AG04449 (cell line): ENCODE results near the gene GPAT2.
"Not testable (repeated sequence)": the region's sequence is repeated elsewhere in the genome, so short reads cannot be mapped to it uniquely, and the experiment has no call there.

Source experiments
- CTCF ChIA-PET: fragments of 350-600 bp; formaldehyde crosslinking; extraction: SDS; loops from one replicate; lab custom pipeline; 2021; ENCODE audit warnings: antibody characterized with exemption; lab: Yijun Ruan, JAX
- POLR2A ChIA-PET: fragments of 400-600, 350-600 bp; formaldehyde crosslinking; extraction: SDS; loops from one replicate; lab custom pipeline; 2020; ENCODE audit warnings: antibody characterized with exemption, inconsistent platforms; lab: Yijun Ruan, JAX
- DNase-seq: peaks from one replicate; pipeline ENCODE4 v3.0.0-alpha.2; 2010; ENCODE audit warnings: low read depth, low spot score
- H3K4me3 ChIP-seq: 2 replicates; pipeline ENCODE4 v1.5.1; 2011; ENCODE audit warnings: low read depth, mild to moderate bottlenecking, control low read depth, low read length
- TF ChIP-seq, protein P1 (sequence below): IDR thresholded peaks from one replicate; pipeline ENCODE4 v1.5.1; 2011; ENCODE audit warnings: mild to moderate bottlenecking, moderate library complexity, low read length, control low read depth, inconsistent platforms; ENCODE audit not compliant: insufficient read depth; ENCODE audit errors: missing control alignments

GPAT2 gene

DNA sequence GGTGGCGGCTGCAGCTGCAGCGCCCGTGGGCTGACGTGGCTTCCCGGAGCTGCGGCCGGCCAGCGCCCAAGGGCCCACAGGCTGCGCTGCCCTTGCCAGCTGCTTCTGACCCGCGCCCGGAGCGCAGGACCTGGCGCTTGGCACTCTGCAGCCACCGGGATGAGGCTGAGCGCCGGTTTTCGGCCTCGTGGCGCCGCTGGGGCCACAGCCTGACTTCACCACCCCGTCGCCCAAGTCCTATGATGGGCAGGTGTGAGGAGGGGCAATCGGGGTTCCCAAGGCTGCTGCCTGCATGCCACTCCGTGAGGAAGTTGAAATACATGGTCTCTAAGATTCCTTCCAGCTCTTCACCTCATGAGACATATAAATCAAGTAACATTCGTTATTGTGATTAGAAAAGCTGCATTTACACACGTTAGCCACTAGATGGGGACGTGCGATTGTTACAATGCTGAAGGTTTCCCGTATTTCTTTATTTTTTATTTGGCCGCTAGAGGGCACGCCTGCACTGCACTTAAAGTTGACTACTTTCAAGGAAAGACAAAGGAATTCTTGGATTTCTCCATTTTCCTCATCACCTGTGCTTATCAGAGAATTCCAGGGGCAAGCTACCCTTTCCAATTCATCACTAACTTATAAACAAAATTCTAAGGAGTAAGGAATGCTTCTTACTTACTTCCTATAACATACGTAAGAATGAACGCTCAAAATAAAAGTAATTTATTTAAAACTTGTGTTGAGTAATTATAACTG is 42.0 kb downstream of the GPAT2 start:
- H3K4me3 ChIP-seq = peak overlapping the region; percentile 62
- TF ChIP-seq, protein P1, sequence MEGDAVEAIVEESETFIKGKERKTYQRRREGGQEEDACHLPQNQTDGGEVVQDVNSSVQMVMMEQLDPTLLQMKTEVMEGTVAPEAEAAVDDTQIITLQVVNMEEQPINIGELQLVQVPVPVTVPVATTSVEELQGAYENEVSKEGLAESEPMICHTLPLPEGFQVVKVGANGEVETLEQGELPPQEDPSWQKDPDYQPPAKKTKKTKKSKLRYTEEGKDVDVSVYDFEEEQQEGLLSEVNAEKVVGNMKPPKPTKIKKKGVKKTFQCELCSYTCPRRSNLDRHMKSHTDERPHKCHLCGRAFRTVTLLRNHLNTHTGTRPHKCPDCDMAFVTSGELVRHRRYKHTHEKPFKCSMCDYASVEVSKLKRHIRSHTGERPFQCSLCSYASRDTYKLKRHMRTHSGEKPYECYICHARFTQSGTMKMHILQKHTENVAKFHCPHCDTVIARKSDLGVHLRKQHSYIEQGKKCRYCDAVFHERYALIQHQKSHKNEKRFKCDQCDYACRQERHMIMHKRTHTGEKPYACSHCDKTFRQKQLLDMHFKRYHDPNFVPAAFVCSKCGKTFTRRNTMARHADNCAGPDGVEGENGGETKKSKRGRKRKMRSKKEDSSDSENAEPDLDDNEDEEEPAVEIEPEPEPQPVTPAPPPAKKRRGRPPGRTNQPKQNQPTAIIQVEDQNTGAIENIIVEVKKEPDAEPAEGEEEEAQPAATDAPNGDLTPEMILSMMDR = peak; percentile 36
- DNase-seq = not testable (repeated sequence)
- ChIA-PET POLR2A (interaction anchor here (1.1 kb wide), 1 partner anchor 185 kb away, joined by 3 read pairs; no protein-coding TSS in a partner anchor), CTCF (interaction anchor here (0.6 to 2.8 kb wide), 38 partner anchors 9 to 968 kb away, joined by 3 to 35 read pairs (median 4); partner anchors contain the start of genes ADRA2B, ASTL, DUSP2 and STARD7)

DNA sequence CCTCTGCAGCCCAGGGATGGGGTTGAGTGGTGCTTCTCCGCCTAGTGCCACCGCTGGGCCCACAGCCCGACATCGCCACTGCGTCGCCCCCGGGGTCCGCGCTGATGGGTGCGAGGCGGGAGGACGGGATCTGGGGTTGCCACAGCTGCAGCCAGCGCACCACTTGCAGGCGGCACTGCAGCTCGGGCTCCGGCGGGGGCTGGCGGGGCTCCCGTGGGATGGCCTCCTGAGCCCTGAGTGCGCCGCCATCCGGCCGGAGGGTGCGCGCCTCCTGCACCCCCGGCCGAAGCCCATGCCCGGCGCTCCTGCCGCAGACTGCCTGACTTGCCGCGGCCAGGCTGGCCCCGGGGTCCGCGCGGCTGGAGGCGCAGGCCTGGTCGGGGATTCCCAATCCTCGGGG is 42.6 kb downstream of the GPAT2 start:
- CTCF ChIA-PET = interaction anchor here (0.6 to 2.8 kb wide), 32 partner anchors 9 to 555 kb away, joined by 3 to 35 read pairs (median 4); partner anchors contain the start of genes ADRA2B, ASTL, DUSP2 and STARD7
- peak overlapping the region; percentile 62 for H3K4me3 ChIP-seq
- POLR2A ChIA-PET = interaction anchor here (1.1 kb wide), 1 partner anchor 186 kb away, joined by 3 read pairs; no protein-coding TSS in a partner anchor
- DNase-seq = not testable (repeated sequence)

DNA sequence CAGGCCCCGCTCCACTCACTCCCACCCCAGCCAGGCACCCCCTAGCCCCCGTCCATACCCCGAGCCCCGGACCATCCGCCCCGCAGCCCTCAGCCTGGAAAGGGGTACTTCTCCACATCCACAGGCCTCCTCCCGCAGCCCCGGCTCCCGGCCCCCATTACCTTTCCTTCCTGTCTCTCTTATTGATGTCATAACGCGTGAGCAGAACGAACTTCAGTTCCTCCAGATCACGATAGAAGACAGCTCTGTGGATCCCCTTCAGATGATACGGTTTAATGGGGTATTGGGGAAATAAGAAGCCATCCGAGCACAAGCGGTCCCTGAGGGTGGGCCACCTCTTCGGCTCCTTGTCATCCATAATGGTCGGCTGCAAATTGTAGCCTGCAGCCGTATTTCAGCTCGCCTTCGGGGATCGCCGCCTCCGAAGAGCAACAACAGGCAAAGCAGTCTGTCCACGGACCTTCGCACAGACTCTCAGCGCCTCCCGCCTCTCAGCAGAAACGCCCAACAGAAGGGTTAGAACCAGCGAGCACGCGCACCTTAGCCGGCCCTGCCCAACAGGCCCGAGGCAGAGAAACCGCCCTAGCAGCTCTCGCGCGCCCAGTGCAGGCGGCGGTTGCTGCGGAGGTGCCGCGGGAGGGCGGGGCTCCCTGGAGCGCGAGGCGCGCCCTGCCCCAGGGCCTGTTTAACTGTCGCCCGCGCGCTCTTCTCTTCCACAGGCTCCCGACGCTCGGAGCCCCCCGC is 43.2 kb downstream of the GPAT2 start, which contains the start of gene ANKRD36C:
Gene ANKRD36C (minus strand): TSS at position 474 of the 744 bp plus-strand sequence. CDS start 116 bp downstream, at position 358.
- POLR2A ChIA-PET, DNase-seq: not testable (repeated sequence)
- CTCF ChIA-PET = interaction anchor here (1.2 to 2.8 kb wide), 6 partner anchors 126 to 518 kb away, joined by 3 to 35 read pairs (median 14); partner anchors contain the start of genes ADRA2B and ASTL
- H3K4me3 ChIP-seq = peak within 1 kb of the TSS; percentile 62

DNA sequence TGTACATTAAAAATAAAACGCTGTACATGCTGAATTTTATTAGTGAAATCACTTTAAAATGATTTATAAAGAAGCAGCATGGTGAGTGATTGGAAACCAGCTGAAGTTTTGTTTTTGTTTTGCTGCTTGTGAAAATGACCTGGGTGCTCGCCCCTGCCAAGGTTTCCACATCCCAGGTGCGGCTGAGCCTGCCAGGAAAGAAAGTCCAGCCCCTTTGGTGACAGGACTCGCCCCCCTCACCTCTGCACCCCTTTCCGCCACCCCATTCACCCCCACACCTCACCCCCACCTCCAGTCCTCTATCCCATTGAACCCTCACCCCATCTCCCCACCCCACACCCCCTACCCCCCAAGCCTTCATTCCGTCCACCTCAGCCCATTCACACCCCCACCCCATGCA is 43.8 kb downstream of the GPAT2 start:
- POLR2A ChIA-PET, DNase-seq: not testable (repeated sequence)
- peak overlapping the region; percentile 51 for H3K4me3 ChIP-seq
- CTCF ChIA-PET = interaction anchor here (2.6 to 2.8 kb wide), 2 partner anchors 127 to 183 kb away, joined by 31 to 35 read pairs; partner anchors contain the start of gene ADRA2B
